ACC112 (cell line): ENCODE data around the gene NAV3.
"Not testable (repeated sequence)": the region's sequence is repeated elsewhere in the genome, so short reads cannot be mapped to it uniquely, and the experiment has no call there.

Experiments used
- H2AFZ ChIP-seq: fragments of 200-600 bp; sonication (generic); one replicate; pipeline ENCODE4 v1.6.0; 2017; ENCODE audit warnings: antibody characterized with exemption, low read length; ENCODE audit not compliant: unreplicated experiment
- H3K27ac ChIP-seq: fragments of 200-600 bp; sonication (generic); 2 replicates; pipeline ENCODE4 v1.5.1; 2014; ENCODE audit warnings: low read depth, mild to moderate bottlenecking, antibody characterized with exemption, low read length, moderate library complexity
- H3K27me3 ChIP-seq: fragments of 200-600 bp; sonication (generic); 2 replicates; pipeline ENCODE4 v1.6.1; 2014; ENCODE audit warnings: mild to moderate bottlenecking, antibody characterized with exemption, low read length, moderate library complexity, mixed read lengths; ENCODE audit not compliant: insufficient read depth
- H3K36me3 ChIP-seq: fragments of 200-600 bp; sonication (generic); 2 replicates; pipeline ENCODE4 v1.6.1; 2016; ENCODE audit warnings: mild to moderate bottlenecking, antibody characterized with exemption, low read length, moderate library complexity, mixed read lengths; ENCODE audit not compliant: insufficient read depth
- H3K4me1 ChIP-seq: fragments of 200-600 bp; sonication (generic); one replicate; pipeline ENCODE4 v1.6.1; 2016; ENCODE audit warnings: low read length, mixed read lengths; ENCODE audit not compliant: insufficient read depth, unreplicated experiment, control insufficient read depth
- H3K4me3 ChIP-seq: fragments of 200-600 bp; sonication (generic); 2 replicates; pipeline ENCODE4 v1.5.1; 2014; ENCODE audit warnings: mild to moderate bottlenecking, low read depth, low read length
- H3K79me2 ChIP-seq: fragments of 200-600 bp; sonication (generic); one replicate; pipeline ENCODE4 v1.6.0; 2016; ENCODE audit warnings: low read length; ENCODE audit not compliant: control insufficient read depth, unreplicated experiment, insufficient read depth

Gene NAV3

DNA sequence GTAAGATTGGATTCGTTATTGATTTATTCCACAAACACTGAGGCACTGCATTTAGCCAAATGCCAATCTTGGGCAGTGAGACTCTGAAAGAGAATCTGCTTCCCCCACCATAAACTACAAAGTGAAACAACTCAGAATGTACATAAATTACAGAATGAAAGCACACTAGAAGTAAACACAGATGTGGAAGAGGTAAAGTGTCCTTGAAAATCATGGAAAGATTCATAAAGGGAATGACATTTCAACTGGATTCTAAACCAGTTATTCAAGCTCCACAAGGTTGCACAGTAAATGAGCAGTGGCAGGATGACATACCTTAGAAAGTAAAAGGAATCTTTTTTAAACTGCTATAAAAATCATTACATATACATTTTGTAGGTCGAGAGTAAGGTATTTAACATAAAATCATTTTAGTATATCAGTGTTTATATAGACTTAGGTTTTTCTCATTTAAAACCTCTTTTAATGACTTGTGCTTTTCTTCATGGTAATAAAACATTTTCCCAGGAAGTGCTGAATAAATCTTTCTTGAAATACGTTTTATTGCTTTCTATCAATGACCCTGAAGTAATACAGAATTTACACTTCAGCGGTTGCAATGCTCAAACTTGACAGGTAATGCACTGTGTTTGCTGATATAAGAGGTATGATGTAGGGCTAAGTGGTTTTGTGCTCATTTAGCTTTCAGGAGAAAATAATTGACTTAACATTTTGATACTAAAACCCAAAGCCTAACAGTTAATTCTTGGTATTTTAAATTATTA, 270.6 kb downstream of the NAV3 start:
- Histone ChIP-seq H3K79me2 (no peaks in the 10 kb centered on the region), H3K36me3 (peaks cover 14% of the 10 kb centered on the region), H2AFZ (no peak overlapping the region), H3K4me3 (no peak overlapping the region), H3K27me3 (no peaks in the 10 kb centered on the region), H3K4me1 (peaks cover 5% of the 10 kb centered on the region), H3K27ac (no peak overlapping the region)

DNA sequence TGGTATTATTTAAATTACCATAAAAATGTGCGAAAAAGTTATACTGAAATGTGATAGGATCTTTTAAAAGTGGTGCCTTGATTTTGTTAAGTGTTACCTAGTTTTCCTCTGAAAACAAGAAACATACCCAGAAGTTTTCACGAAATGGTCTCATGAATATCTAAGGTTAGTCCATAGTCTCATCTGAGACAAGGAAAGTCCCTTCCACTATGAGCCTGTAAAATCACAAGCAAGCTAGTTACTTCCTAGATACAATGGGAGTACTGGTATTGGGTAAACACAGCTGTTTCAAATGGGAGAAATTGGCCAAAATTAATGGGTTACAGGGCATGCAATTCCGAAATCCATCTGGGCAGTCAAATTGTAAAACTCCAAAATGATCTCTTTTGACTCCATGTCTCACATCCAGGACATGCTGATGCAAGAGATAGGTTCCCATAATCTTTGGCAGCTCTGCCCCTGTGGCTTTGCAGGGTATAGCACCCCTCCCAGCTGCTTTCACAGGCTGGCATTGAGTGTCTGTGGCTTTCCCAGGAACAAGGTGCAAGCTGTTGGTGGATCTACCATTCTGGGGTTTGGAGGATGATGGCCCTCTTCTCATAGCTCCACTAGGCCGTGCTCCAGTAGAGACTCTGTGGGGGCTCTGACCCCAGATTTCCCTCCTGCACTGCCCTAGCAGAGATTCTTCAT, 271.4 kb downstream of the NAV3 start:
- Histone ChIP-seq H3K4me1 (peaks cover under 1% of the 10 kb centered on the region), H3K79me2 (no peaks in the 10 kb centered on the region), H3K4me3 (no peak overlapping the region), H2AFZ (no peak overlapping the region), H3K27ac (no peak overlapping the region), H3K27me3 (no peaks in the 10 kb centered on the region), H3K36me3 (peaks cover 22% of the 10 kb centered on the region)

DNA sequence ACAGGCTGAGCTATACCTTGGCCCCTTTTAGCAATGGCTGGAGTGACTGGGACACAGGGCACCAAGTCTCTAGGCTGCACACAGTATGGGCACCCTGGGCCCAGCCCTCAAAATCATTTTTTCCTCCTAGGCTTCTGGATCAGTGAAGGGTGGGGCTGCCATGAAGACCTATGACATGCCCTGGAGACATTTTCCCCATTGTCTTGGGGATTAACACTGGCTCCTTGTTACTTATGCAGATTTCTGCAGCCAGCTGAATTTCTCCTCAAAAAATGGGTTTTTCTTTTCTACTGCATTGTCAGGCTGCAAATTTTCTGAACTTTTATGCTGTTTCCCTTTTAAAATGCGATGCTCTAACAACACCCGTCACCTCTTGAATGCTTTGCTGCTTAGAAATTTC, 272.1 kb downstream of the NAV3 start:
- H3K36me3 ChIP-seq = peaks cover 29% of the 10 kb centered on the region
- not testable (repeated sequence) for H2AFZ ChIP-seq, H3K27me3 ChIP-seq, H3K79me2 ChIP-seq, H3K4me1 ChIP-seq, H3K27ac ChIP-seq, H3K4me3 ChIP-seq

DNA sequence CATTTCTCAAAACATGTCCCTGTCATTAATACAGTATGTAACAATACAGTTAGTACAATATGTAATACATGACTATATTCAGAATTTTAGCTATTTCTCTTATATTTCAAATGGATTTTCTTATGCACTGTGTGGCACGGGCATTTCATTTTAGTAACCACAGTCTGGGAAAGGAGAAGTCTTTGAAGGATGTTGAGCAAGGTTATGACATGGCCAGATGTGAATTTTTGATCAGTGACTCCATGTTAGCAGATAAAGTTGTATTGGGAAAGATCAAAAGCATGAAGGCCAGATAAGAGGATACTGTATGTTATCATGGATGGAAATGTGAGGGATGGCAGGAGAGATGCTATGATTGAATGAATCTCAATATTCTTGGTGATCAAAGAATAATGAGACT, 285.2 kb downstream of the NAV3 start:
- H3K79me2 ChIP-seq = no peaks in the 10 kb centered on the region
- no peak overlapping the region for H3K4me3 ChIP-seq
- no peaks in the 10 kb centered on the region for H3K27me3 ChIP-seq
- peaks cover 11% of the 10 kb centered on the region for H3K4me1 ChIP-seq
- H3K27ac ChIP-seq = no peak overlapping the region
- H3K36me3 ChIP-seq = peaks cover 25% of the 10 kb centered on the region
- H2AFZ ChIP-seq = no peak overlapping the region

DNA sequence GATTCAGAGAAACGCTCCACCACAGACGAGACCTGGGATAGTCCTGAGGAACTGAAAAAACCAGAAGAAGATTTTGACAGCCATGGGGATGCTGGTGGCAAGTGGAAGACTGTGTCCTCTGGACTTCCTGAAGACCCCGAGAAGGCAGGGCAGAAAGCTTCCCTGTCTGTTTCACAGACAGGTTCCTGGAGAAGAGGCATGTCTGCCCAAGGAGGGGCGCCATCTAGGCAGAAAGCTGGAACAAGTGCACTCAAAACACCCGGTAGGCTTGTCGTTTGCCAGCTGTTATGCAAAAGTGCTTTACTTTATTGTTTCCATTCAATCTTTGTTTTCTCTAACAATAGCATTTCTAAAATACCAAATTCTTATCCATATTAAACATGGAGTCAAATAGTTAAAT, 287.3 kb downstream of the NAV3 start:
- Histone ChIP-seq H3K27me3 (no peaks in the 10 kb centered on the region), H3K4me3 (no peak overlapping the region), H3K36me3 (peaks cover 14% of the 10 kb centered on the region), H3K27ac (no peak overlapping the region), H3K4me1 (peaks cover 11% of the 10 kb centered on the region), H2AFZ (no peak overlapping the region), H3K79me2 (no peaks in the 10 kb centered on the region)

DNA sequence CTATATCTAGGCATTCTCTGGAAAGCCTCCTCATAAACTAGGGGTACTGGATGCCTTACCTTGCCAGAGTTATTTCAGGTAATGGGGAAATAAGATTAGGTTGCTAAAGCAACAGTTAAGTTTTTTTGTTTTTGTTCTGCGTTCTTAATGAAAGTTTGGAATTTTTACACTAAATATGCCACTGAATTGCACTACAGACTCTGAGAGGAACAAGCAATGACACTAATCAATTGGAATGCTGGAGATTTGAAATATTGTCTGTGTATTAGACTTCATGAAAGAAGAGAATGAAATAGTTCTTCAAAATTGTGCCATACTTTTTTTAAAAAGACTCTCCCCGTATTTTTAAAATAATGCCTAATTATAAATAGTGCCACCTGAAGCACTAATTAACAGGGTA, 287.8 kb downstream of the NAV3 start:
- Histone ChIP-seq H3K36me3 (peaks cover 14% of the 10 kb centered on the region), H3K4me1 (peaks cover 11% of the 10 kb centered on the region), H3K27ac (no peak overlapping the region), H3K27me3 (no peaks in the 10 kb centered on the region), H2AFZ (no peak overlapping the region), H3K79me2 (no peaks in the 10 kb centered on the region), H3K4me3 (no peak overlapping the region)

DNA sequence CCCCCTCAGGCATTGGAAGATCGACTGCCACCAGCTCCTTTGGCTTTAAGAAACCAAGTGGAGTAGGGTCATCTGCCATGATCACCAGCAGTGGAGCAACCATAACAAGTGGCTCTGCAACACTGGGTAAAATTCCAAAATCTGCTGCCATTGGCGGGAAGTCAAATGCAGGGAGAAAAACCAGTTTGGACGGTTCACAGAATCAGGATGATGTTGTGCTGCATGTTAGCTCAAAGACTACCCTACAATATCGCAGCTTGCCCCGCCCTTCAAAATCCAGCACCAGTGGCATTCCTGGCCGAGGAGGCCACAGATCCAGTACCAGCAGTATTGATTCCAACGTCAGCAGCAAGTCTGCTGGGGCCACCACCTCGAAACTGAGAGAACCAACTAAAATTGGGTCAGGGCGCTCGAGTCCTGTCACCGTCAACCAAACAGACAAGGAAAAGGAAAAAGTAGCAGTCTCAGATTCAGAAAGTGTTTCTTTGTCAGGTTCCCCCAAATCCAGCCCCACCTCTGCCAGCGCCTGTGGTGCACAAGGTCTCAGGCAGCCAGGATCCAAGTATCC, 288.7 kb downstream of the NAV3 start:
- H3K4me1 ChIP-seq = peaks cover 11% of the 10 kb centered on the region
- no peak overlapping the region for H3K4me3 ChIP-seq
- no peak overlapping the region for H3K27ac ChIP-seq
- H3K36me3 ChIP-seq = peaks cover 14% of the 10 kb centered on the region
- no peaks in the 10 kb centered on the region for H3K79me2 ChIP-seq
- no peak overlapping the region for H2AFZ ChIP-seq
- H3K27me3 ChIP-seq = no peaks in the 10 kb centered on the region

DNA sequence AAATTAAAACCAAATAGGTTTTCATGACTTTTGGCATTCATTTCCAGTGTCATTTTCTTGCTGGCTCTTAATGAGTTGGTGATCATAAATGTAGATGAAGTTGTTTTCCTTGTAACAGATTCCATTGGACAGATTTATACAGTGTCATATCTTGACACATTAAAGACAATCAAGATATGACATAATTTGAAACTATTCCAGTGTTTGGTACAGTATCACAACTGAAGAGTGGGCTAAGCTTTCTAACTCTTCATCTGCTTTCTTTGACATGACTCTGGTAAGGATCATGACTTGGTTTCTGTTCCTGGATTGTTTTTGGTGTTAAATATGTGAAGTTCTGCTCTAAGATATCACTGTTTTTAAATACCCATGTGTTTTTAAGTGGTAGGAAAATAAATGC, 289.6 kb downstream of the NAV3 start:
- H3K27me3 ChIP-seq = no peaks in the 10 kb centered on the region
- H3K36me3 ChIP-seq = peaks cover 14% of the 10 kb centered on the region
- H3K4me3 ChIP-seq = no peak overlapping the region
- H2AFZ ChIP-seq = no peak overlapping the region
- H3K27ac ChIP-seq = 0 out of 2 replicates have a peak overlapping the region, but pooled peaks have one; percentile 6
- no peaks in the 10 kb centered on the region for H3K79me2 ChIP-seq
- peaks cover 11% of the 10 kb centered on the region for H3K4me1 ChIP-seq

DNA sequence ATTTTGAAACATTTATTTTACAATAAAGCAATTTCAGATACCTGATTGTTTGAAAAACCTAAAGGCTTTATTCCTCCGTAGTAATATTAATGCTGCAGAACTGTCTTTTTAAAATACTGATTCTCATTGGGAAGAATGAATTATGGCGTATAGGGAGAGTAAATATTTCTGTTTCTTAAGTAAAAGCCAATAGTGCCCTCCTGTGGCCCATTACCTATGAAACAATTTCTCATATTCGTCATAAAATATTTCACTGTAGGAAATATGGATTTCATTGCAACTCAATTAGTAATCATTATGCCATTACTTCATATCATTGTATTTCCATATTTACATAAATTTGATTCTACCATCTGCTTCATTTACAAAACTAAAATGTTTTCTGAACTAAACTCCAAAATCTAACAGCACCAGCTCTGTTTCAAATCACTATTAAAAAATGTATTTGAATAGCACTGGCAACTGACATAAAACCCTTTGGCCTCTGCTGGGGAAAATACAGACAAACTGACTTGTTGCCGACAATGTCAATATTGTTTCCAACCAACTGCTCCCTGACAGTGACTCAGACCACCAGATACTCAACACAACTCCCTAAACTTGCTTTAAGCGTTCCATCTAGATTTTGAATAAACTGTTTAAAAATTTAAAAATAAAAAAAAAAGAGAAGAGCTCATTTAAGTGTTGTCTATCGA, 290.3 kb downstream of the NAV3 start:
- no peak overlapping the region for H2AFZ ChIP-seq
- H3K79me2 ChIP-seq = no peaks in the 10 kb centered on the region
- H3K27me3 ChIP-seq = no peaks in the 10 kb centered on the region
- H3K4me1 ChIP-seq = peaks cover 11% of the 10 kb centered on the region
- H3K4me3 ChIP-seq = no peak overlapping the region
- H3K27ac ChIP-seq = no peak overlapping the region
- peaks cover 14% of the 10 kb centered on the region for H3K36me3 ChIP-seq

DNA sequence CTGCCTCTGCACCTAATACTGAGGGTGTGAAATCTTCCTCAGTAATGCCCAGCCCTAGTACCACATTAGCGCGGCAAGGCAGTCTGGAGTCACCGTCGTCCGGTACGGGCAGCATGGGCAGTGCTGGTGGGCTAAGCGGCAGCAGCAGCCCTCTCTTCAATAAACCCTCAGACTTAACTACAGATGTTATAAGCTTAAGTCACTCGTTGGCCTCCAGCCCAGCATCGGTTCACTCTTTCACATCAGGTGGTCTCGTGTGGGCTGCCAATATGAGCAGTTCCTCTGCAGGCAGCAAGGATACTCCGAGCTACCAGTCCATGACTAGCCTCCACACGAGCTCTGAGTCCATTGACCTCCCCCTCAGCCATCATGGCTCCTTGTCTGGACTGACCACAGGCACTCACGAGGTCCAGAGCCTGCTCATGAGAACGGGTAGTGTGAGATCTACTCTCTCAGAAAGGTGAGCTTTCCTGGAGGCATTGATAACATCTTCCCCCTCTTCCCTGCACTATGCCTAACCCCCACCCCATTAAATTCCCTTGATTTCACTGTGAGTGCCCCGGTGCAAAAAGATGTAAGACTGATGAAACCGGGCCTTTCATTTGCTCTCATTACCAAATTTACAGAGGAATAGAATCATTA, 291.4 kb downstream of the NAV3 start:
- no peak overlapping the region for H3K4me3 ChIP-seq
- peaks cover 14% of the 10 kb centered on the region for H3K36me3 ChIP-seq
- no peak overlapping the region for H2AFZ ChIP-seq
- peaks cover 16% of the 10 kb centered on the region for H3K4me1 ChIP-seq
- H3K79me2 ChIP-seq = no peaks in the 10 kb centered on the region
- no peaks in the 10 kb centered on the region for H3K27me3 ChIP-seq
- H3K27ac ChIP-seq = no peak overlapping the region
